HEK293 (cell line): ENCODE data around the gene MTHFSD.

ENCODE experiments used
- CTCF ChIA-PET: fragments of 350-600 bp; formaldehyde crosslinking; extraction: SDS; loops from one replicate; lab custom pipeline; 2021; ENCODE audit warnings: antibody characterized with exemption; lab: Yijun Ruan, JAX
- POLR2A ChIA-PET: fragments of 300-600 bp; formaldehyde crosslinking; extraction: SDS; loops from one replicate; lab custom pipeline; 2020; ENCODE audit warnings: antibody characterized with exemption, inconsistent platforms; lab: Yijun Ruan, JAX
- H3K27ac ChIP-seq: fragments of 200-500 bp; sonication (Bioruptor generic); 2 replicates; pipeline ENCODE4 v1.5.1; 2014; ENCODE audit warnings: low read depth, low read length, control low read depth, inconsistent platforms; ENCODE audit errors: extremely low read depth
- H3K36me3 ChIP-seq, 2 experiments: fragments of 200-500 bp in 1 of 2; sonication (Bioruptor generic) in 1 of 2; 1 replicate in 1 of 2; 2 replicates in 1 of 2; pipeline ENCODE4 v1.5.1; 2014 to 2017; ENCODE audit warnings: inconsistent platforms in 2 of 2, low read length in 2 of 2; ENCODE audit not compliant: control insufficient read depth in 2 of 2, insufficient read depth in 1 of 2
- H3K4me1 ChIP-seq: fragments of 200-500 bp; sonication (Bioruptor generic); 2 replicates; pipeline ENCODE4 v1.5.1; 2014; ENCODE audit warnings: mild to moderate bottlenecking, low read length, inconsistent platforms; ENCODE audit not compliant: control insufficient read depth, insufficient read depth
- H3K4me3 ChIP-seq: 2 replicates; pipeline ENCODE4 v1.5.1; 2011; ENCODE audit warnings: low read depth, mild to moderate bottlenecking, control low read depth, low read length, moderate library complexity
- H3K9me3 ChIP-seq: fragments of 200-500 bp; sonication (Bioruptor generic); 2 replicates; pipeline ENCODE4 v1.5.1; 2014; ENCODE audit warnings: low read depth, low read length, inconsistent platforms; ENCODE audit not compliant: control insufficient read depth, insufficient read depth
- GLI4 ChIP-seq: fragments of 450-650 bp; formaldehyde crosslinking; IDR thresholded peaks from 2 replicates; pipeline ENCODE4 v1.5.1; 2016; ENCODE audit warnings: missing biosample characterization, missing genetic modification characterization
- GLIS2 ChIP-seq: fragments of 450-650 bp; formaldehyde crosslinking; IDR thresholded peaks from 2 replicates; pipeline ENCODE4 v1.5.1; 2016; ENCODE audit warnings: missing biosample characterization, missing genetic modification characterization
- YY1 ChIP-seq: fragments of 450-650 bp; formaldehyde crosslinking; IDR thresholded peaks from 2 replicates; pipeline ENCODE4 v1.5.1; 2018; ENCODE audit warnings: missing biosample characterization, missing genetic modification characterization
- ZBTB17 ChIP-seq: fragments of 450-650 bp; formaldehyde crosslinking; IDR thresholded peaks from 2 replicates; pipeline ENCODE4 v1.5.1; 2016; ENCODE audit warnings: missing biosample characterization, missing genetic modification characterization
- ZBTB48 ChIP-seq: fragments of 450-650 bp; formaldehyde crosslinking; IDR thresholded peaks from 2 replicates; pipeline ENCODE4 v1.5.1; 2016; ENCODE audit warnings: missing biosample characterization, missing genetic modification characterization
- ZEB2 ChIP-seq: fragments of 450-650 bp; formaldehyde crosslinking; IDR thresholded peaks from 2 replicates; pipeline ENCODE4 v1.5.1; 2016; ENCODE audit warnings: missing biosample characterization, missing genetic modification characterization
- ZNF16 ChIP-seq: fragments of 450-650 bp; formaldehyde crosslinking; IDR thresholded peaks from 2 replicates; pipeline ENCODE4 v1.5.1; 2016; ENCODE audit warnings: low read depth, missing biosample characterization, missing genetic modification characterization
- ZNF19 ChIP-seq: fragments of 450-650 bp; formaldehyde crosslinking; IDR thresholded peaks from 2 replicates; pipeline ENCODE4; 2016; ENCODE audit warnings: missing biosample characterization, missing genetic modification characterization, low read depth
- ZNF335 ChIP-seq: fragments of 450-650 bp; formaldehyde crosslinking; conservative IDR thresholded peaks from 2 replicates; pipeline ENCODE4 v1.5.1; 2016; ENCODE audit warnings: missing biosample characterization, missing genetic modification characterization
- ZNF341 ChIP-seq: fragments of 450-650 bp; formaldehyde crosslinking; IDR thresholded peaks from 2 replicates; pipeline ENCODE4; 2016; ENCODE audit warnings: low read depth, missing biosample characterization, missing genetic modification characterization
- ZNF354C ChIP-seq: fragments of 450-650 bp; formaldehyde crosslinking; IDR thresholded peaks from 2 replicates; pipeline ENCODE4 v1.5.1; 2016; ENCODE audit warnings: missing biosample characterization, missing genetic modification characterization, low read depth, borderline replicate concordance
- ZNF391 ChIP-seq: fragments of 450-650 bp; formaldehyde crosslinking; IDR thresholded peaks from 2 replicates; pipeline ENCODE4 v1.5.1; 2016; ENCODE audit warnings: low read depth, missing biosample characterization, missing genetic modification characterization, borderline replicate concordance
- ZNF394 ChIP-seq: fragments of 450-650 bp; formaldehyde crosslinking; IDR thresholded peaks from 2 replicates; pipeline ENCODE4 v1.5.1; 2016; ENCODE audit warnings: missing biosample characterization, missing genetic modification characterization, mild to moderate bottlenecking, moderate library complexity, borderline replicate concordance
- ZNF692 ChIP-seq: fragments of 450-650 bp; formaldehyde crosslinking; IDR thresholded peaks from 2 replicates; pipeline ENCODE4 v1.5.1; 2016; ENCODE audit warnings: missing biosample characterization, missing genetic modification characterization
- ZNF747 ChIP-seq: fragments of 450-650 bp; formaldehyde crosslinking; IDR thresholded peaks from 2 replicates; pipeline ENCODE4 v1.5.1; 2016; ENCODE audit warnings: missing biosample characterization, missing genetic modification characterization
- ZNF76 ChIP-seq: fragments of 450-650 bp; formaldehyde crosslinking; IDR thresholded peaks from 2 replicates; pipeline ENCODE4; 2016; ENCODE audit warnings: low read depth, missing biosample characterization, missing genetic modification characterization, borderline replicate concordance
- ZSCAN30 ChIP-seq: fragments of 450-650 bp; IDR thresholded peaks from 2 replicates; pipeline ENCODE4 v1.5.1; 2018; ENCODE audit warnings: missing biosample characterization, mild to moderate bottlenecking, missing genetic modification characterization, moderate library complexity
- TF ChIP-seq, protein P1 (sequence below): fragments of 450-650 bp; formaldehyde crosslinking; IDR thresholded peaks from 2 replicates; pipeline ENCODE4 v1.5.1; 2016; ENCODE audit warnings: missing biosample characterization, missing genetic modification characterization, low read depth
- TF ChIP-seq, protein P2 (sequence below): fragments of 450-650 bp; formaldehyde crosslinking; IDR thresholded peaks from 2 replicates; pipeline ENCODE4 v1.5.1; 2016; ENCODE audit warnings: missing biosample characterization, missing genetic modification characterization

The MTHFSD gene

GRCh38 chr16:86554917-86555703 is at the start of gene MTHFSD (continued):
- TF ChIP-seq ZBTB17, result peak; percentile 42; the same call in 1 of the 2 replicates
- TF ChIP-seq ZNF341 (tag by site-specific recombination), result peak; percentile 63
- no peak for TF ChIP-seq ZSCAN30 (tag by site-specific recombination)
- TF ChIP-seq, protein P1, sequence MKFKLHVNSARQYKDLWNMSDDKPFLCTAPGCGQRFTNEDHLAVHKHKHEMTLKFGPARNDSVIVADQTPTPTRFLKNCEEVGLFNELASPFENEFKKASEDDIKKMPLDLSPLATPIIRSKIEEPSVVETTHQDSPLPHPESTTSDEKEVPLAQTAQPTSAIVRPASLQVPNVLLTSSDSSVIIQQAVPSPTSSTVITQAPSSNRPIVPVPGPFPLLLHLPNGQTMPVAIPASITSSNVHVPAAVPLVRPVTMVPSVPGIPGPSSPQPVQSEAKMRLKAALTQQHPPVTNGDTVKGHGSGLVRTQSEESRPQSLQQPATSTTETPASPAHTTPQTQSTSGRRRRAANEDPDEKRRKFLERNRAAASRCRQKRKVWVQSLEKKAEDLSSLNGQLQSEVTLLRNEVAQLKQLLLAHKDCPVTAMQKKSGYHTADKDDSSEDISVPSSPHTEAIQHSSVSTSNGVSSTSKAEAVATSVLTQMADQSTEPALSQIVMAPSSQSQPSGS (tag by site-specific recombination), result peak; percentile 98
- TF ChIP-seq, protein P2, sequence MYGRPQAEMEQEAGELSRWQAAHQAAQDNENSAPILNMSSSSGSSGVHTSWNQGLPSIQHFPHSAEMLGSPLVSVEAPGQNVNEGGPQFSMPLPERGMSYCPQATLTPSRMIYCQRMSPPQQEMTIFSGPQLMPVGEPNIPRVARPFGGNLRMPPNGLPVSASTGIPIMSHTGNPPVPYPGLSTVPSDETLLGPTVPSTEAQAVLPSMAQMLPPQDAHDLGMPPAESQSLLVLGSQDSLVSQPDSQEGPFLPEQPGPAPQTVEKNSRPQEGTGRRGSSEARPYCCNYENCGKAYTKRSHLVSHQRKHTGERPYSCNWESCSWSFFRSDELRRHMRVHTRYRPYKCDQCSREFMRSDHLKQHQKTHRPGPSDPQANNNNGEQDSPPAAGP (tag by site-specific recombination), result peak; percentile 24; the same call in 1 of the 2 replicates
- peak; percentile 24; the same call in 1 of the 2 replicates for TF ChIP-seq ZEB2 (tag by site-specific recombination)
- TF ChIP-seq GLIS2 (tag by site-specific recombination), result peak; percentile 84
- peak; percentile 77 for TF ChIP-seq ZNF335 (tag by site-specific recombination)
- TF ChIP-seq ZNF692 (tag by site-specific recombination), result no peak
- TF ChIP-seq ZNF76 (tag by site-specific recombination), result peak; percentile 86
- no peak for TF ChIP-seq GLI4 (tag by site-specific recombination)
- TF ChIP-seq, all 188 proteins: peak for 29

- H3K27ac ChIP-seq, result no peak overlapping the region
- CTCF ChIA-PET, result interaction anchor here (0.6 to 0.7 kb wide), 2 partner anchors 443 to 576 kb away, joined by 3 read pairs; no protein-coding TSS in a partner anchor
- TF ChIP-seq ZNF394 (tag by site-specific recombination), result no peak
- TF ChIP-seq ZBTB48, result no peak
- no peak for TF ChIP-seq ZNF16 (tag by site-specific recombination)
- TF ChIP-seq ZNF19, result no peak
- no peak for TF ChIP-seq YY1 (tag by site-specific recombination)
- TF ChIP-seq ZNF747 (tag by site-specific recombination), result no peak
- TF ChIP-seq ZNF354C (tag by site-specific recombination), result no peak
- no peak for TF ChIP-seq ZNF391 (tag by site-specific recombination)
- TF ChIP-seq, all 188 proteins: peak for 0
Observed at GRCh38 chr16:86604436-86605193, 49.6 kb upstream of the MTHFSD start.

More at GRCh38 chr16:86604436-86605193, 49.6 kb upstream of the MTHFSD start:
- POLR2A ChIA-PET, result no interaction called here
- Histone ChIP-seq H3K9me3 (no peaks in the 10 kb centered on the region), H3K4me3 (no peak overlapping the region), H3K36me3 (no peaks in the 10 kb centered on the region), H3K4me1 (no peaks in the 10 kb centered on the region)
